Keratinocyte (primary cell): Measurements from ENCODE around the gene DHX34.

Experiments used
- CTCF ChIP-seq, 3 experiments: IDR thresholded peaks in 1 of 3; conservative IDR thresholded peaks in 1 of 3; optimal IDR thresholded peaks in 1 of 3; 2 replicates in 2 of 3; 3 replicates in 1 of 3; pipeline versions ENCODE3 to v1.5.1; 2011; ENCODE audit warnings: low read length in 3 of 3, mild to moderate bottlenecking in 3 of 3, moderate library complexity in 2 of 3, control low read depth in 1 of 3, inconsistent platforms in 1 of 3; ENCODE audit not compliant: insufficient read depth in 2 of 3; ENCODE audit errors: extremely low read depth in 1 of 3
- EZH2 ChIP-seq: IDR thresholded peaks from one replicate; pipeline ENCODE4 v1.6.1; 2012; ENCODE audit warnings: inconsistent platforms, mild to moderate bottlenecking, low read length, moderate library complexity

- TF ChIP-seq CTCF (optimal IDR thresholded peaks at IDR 0.05 in 1 of 3, IDR thresholded peaks at IDR 0.05 in 1 of 3, conservative IDR thresholded peaks at IDR 0.05 in 1 of 3; ENCODE audit: extremely low read depth in 1 of 3, insufficient read depth in 2 of 3, low read length in 3 of 3): no peak
- no peak for TF ChIP-seq EZH2
These were observed 21.0 kb downstream of the DHX34 start for GRCh38 chr19:47370045-47370611.
